ENCODE measurements around the gene TRAPPC6A. TPM values are rescaled to one million over a fixed set of nuclear protein-coding genes. Genes with fewer than 3 reads are reported as not detected.

TRAPPC6A gene
- total RNA-seq, 1 experiment from 2014 or later: 26.9 TPM

GRCh38 chr19:45179892-45180370 lies 1.9 kb upstream of the TRAPPC6A start:
- Histone ChIP-seq H3K9ac (ENCODE audit: low read length) (peak overlapping the region; percentile 92), H3K27ac (ENCODE audit: low read depth, low read length) (peak overlapping the region; percentile 93), H2AFZ (ENCODE audit: low read depth, low read length, poor library complexity, severe bottlenecking) (no peak overlapping the region), H3K4me3 (replicated peaks in 1 of 2; ENCODE audit: low read depth in 1 of 2, low read length in 2 of 2) (peak overlapping the region; percentile 63 to 81), H3K27me3 (ENCODE audit: insufficient read depth, low read length) (no peaks in the 10 kb centered on the region), H3K36me3 (ENCODE audit: control insufficient read depth in 1 of 2, insufficient read depth in 2 of 2, low read length in 2 of 2) (no peaks in the 10 kb centered on the region), H3K4me1 (ENCODE audit: control insufficient read depth in 1 of 2, insufficient read depth in 2 of 2, low read length in 2 of 2) (peaks cover 14 to 25% of the 10 kb centered on the region in 2 experiments; a peak in 3 of 4 replicates), H3K79me2 (ENCODE audit: insufficient read depth, low read length) (peaks cover 10% of the 10 kb centered on the region), H3K4me2 (ENCODE audit: low read length) (peak overlapping the region; percentile 92), H3K9me2 (ENCODE audit: insufficient read depth) (no peaks in the 10 kb centered on the region), H3K9me3 (ENCODE audit: control insufficient read depth in 1 of 2, insufficient read depth in 1 of 2, low read depth in 1 of 2, low read length in 2 of 2) (no peaks in the 10 kb centered on the region), H4K20me1 (ENCODE audit: insufficient read depth) (no peaks in the 10 kb centered on the region)
- ChIA-PET POLR2A (no interaction called here), RAD21 (ENCODE audit: low non-redundant PET in 1 of 2, low total read pairs in 2 of 2, uncharacterized antibody in 2 of 2, unreplicated experiment in 2 of 2) (no interaction called here), CTCF (interaction anchor here (2.1 kb wide), 1 partner anchor 158 kb away, joined by 12 read pairs; no protein-coding TSS in a partner anchor)
- no peak for ATAC-seq
- intact Hi-C loops (cut with micrococcal nuclease): loop anchor here (2.0 to 10.0 kb wide), 3 partner anchors 65 to 159 kb away; partner anchors contain the start of genes EXOC3L2 and PPP1R37
- no peak for DNase-seq (ENCODE audit: low read depth, low spot score)
- TF ChIP-seq YY1 (IDR thresholded peaks at IDR 0.05; ENCODE audit: extremely low read depth, insufficient replicate concordance, low read depth, low read length): no peak
- TF ChIP-seq POLR2AphosphoS5 (IDR thresholded peaks at IDR 0.05; ENCODE audit: low read depth, low read length): no peak
- TF ChIP-seq SIN3A (IDR thresholded peaks at IDR 0.05; ENCODE audit: low read depth): no peak
- BruUV-seq (replicated peaks): no TSS peak

- peaks cover 14 to 25% of the 10 kb centered on the region in 2 experiments; a peak in 3 of 4 replicates for H3K4me1 ChIP-seq (ENCODE audit: control insufficient read depth in 1 of 2, insufficient read depth in 2 of 2, low read length in 2 of 2)
- intact Hi-C loops (cut with micrococcal nuclease): loop anchor here (2.0 to 10.0 kb wide), 2 partner anchors 84 to 160 kb away; partner anchors contain the start of gene PPP1R37
- no peaks in the 10 kb centered on the region for H3K36me3 ChIP-seq (ENCODE audit: control insufficient read depth in 1 of 2, insufficient read depth in 2 of 2, low read length in 2 of 2)
- peak; percentile 14 for ATAC-seq
- H3K79me2 ChIP-seq (ENCODE audit: insufficient read depth, low read length): peaks cover 10% of the 10 kb centered on the region
- BruUV-seq (replicated peaks): TSS peak; percentile 70
- RAD21 ChIA-PET (ENCODE audit: low non-redundant PET in 1 of 2, low total read pairs in 2 of 2, uncharacterized antibody in 2 of 2, unreplicated experiment in 2 of 2): interaction anchor here (0.9 to 1.1 kb wide), 2 partner anchors 87 to 160 kb away, joined by 3 to 4 read pairs; partner anchors contain the start of gene PPP1R37 (in 1 of the 2)
- peak overlapping the region; percentile 92 for H3K9ac ChIP-seq (ENCODE audit: low read length)
- POLR2A ChIA-PET: interaction anchor here (1.3 to 1.8 kb wide), 3 partner anchors 13 to 289 kb away, joined by 3 to 7 read pairs (median 5); no protein-coding TSS in a partner anchor
- H2AFZ ChIP-seq (ENCODE audit: low read depth, low read length, poor library complexity, severe bottlenecking): peak overlapping the region; percentile 22
- H3K27me3 ChIP-seq (ENCODE audit: insufficient read depth, low read length): no peaks in the 10 kb centered on the region
- no peaks in the 10 kb centered on the region for H4K20me1 ChIP-seq (ENCODE audit: insufficient read depth)
- H3K27ac ChIP-seq (ENCODE audit: low read depth, low read length): peak overlapping the region; percentile 93
- H3K4me3 ChIP-seq (replicated peaks in 1 of 2; ENCODE audit: low read depth in 1 of 2, low read length in 2 of 2): peak overlapping the region; percentile 63 to 81
- H3K4me2 ChIP-seq (ENCODE audit: low read length): peak overlapping the region; percentile 92
- TF ChIP-seq POLR2AphosphoS5 (IDR thresholded peaks at IDR 0.05; ENCODE audit: low read depth, low read length) (peak; percentile 20; the same call in 1 of the 2 replicates), ZFX (IDR thresholded peaks at IDR 0.05) (peak; percentile 93), EGR1 (IDR thresholded peaks at IDR 0.05; ENCODE audit: low read depth) (peak; percentile 79), ZBTB33 (IDR thresholded peaks at IDR 0.05; ENCODE audit: extremely low read depth, insufficient replicate concordance, low read length) (no peak)
- CTCF ChIA-PET: interaction anchor here (1.0 to 2.1 kb wide), 7 partner anchors 8 to 260 kb away, joined by 4 to 12 read pairs (median 5); no protein-coding TSS in a partner anchor
- H3K9me3 ChIP-seq (ENCODE audit: control insufficient read depth in 1 of 2, insufficient read depth in 1 of 2, low read depth in 1 of 2, low read length in 2 of 2): no peaks in the 10 kb centered on the region
- H3K9me2 ChIP-seq (ENCODE audit: insufficient read depth): no peaks in the 10 kb centered on the region
- DNase-seq (ENCODE audit: low read depth, low spot score): no peak
Observed at GRCh38 chr19:45179072-45179891, 1.2 kb upstream of the TRAPPC6A start.
